Stimulated activated CD8-positive, alpha-beta memory T cell treated with anti-CD3 and anti-CD28 coated beads, Interleukin-15, amount 100 ng/mL, for 1 hour (primary cell): ENCODE data around the gene USP6NL.

Experiments used
- DNase-seq: peaks from one replicate; pipeline ENCODE4 v3.0.0-alpha.2; 2020; ENCODE audit warnings: low read depth

USP6NL gene

DNA sequence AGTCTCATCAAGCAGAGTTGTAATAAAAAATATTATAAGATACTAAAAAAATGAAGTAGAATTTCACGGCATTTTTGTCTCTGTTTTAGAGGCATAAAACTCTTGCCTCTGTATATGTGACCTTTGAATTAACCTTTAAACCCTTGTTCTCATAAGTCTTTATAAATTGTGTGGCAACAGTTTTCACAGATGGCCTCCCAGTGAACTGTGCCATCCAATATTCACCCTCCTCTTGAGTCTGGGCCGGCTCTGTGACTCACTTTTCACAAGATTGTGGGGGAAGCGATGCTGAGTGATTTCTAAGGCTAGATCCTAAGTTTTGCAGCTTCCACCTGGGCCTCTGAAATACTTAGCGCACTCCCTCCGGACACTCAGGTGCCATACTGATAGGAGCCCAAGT is 4.6 kb upstream of the USP6NL start:
- no peak for DNase-seq

DNA sequence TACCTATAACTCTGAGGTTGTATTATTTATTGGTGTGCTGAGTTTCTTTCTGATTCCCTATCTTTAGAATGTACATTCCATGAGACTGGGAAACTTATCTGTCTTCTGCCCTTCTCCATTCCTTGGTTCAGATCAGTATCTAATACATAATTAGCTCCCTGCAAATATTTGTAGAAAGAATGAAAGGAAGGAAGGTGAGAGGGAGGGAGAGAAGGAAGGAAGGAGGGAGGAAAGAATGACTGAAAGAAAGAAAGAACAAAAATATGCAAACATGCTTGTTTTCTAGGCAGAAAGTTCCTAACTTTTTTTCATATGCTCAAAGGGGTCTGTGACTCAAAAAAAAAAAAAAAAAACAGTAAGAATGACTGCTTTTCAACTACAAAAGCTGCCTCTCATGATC is 3.9 kb upstream of the USP6NL start:
- no peak for DNase-seq

DNA sequence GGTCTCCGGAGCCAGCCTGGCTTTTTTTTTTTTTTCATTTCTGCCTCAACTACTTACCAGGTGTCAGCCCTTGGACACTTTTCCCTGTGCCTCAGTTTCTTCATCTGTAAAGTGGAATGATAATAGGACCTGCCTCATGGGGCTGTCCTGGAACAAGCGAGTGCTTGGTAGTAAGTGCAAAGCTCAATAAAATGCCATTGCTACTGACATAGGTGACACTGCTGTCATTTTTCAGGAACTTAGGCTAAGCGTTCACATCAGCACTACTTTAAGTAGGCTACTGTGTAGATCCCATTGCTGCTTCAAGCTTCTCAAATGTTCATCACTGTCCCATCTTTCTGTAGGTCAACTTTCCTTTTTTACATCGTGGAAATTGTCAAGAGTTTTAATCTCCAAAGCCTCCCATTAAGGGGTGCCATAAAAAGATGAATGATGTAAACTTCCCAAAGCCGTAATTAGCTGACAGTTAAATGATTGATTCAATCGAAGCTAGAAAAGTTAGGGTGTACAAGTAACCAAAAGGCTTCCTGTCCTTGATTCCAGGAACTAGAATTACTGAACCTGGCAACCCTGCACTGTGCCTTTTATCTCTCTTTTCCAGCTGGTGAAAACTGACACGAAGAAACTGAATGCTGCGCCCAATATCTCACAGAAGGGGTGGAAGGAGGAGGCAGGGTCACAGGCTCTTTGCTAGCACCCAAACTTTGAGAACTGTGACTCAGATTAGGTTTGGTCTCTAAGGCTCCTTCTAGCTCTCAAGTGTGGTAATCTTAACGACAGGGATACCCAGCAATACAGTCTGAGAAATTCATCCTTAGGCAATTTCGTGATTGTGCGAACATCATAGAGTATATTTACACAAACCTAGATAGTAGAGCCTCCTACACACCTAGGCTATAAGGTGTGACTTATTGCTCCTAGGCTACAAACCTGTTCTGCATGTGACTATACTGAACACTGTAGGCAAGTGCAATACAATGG is 861 bp upstream of the USP6NL start:
- no peak for DNase-seq

DNA sequence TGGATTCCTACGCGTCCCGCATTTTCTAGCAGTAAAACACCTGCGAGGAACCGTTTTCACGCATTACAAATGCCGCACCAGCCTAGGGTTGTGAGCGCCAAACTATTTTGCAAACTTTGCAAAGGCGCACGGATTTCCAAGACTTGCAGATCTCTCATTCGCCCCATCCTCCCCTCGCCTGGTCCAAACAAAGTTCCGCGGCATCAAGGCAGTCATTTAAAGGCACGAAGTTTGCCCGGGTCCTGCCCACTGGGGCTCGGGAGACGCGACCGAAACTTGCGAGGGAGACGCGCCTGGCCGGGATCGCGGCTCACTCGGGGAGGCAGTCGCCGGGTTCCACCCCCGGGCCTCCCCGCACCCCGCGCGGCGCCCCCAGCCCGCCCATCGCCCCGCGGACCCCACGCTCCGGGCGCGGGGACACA is 613 bp downstream of the USP6NL start:
- DNase-seq: no peak

DNA sequence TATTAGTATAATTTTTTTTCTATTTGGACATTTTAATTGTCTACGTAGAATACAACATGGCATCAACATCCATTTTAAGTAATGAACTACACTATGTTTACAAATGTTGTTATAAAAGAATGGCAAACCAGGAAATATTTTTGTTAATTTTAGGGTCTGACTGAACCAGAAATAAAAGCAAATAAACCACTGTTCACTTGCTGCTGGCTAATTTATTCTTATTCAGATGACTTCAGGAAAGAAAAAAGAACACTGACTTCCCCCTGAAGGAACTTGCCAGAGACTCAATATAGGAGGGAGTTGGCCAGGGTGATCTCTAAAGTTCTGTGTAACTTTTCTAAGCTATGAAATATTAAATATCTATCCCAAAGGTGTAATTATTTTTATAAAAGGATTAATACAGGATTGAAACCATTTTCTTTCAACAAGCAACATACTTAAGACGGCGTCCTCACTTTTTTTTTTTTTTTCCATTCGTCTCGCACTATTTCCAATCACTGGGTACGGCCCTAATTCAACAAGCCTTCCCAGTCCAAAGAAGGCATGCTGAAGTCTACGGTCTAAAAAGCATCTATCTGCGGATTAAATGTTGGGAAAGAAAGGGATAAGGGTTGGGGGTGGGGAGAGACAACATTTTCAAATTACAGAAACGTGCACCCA is 1.2 kb downstream of the USP6NL start:
- no peak for DNase-seq

DNA sequence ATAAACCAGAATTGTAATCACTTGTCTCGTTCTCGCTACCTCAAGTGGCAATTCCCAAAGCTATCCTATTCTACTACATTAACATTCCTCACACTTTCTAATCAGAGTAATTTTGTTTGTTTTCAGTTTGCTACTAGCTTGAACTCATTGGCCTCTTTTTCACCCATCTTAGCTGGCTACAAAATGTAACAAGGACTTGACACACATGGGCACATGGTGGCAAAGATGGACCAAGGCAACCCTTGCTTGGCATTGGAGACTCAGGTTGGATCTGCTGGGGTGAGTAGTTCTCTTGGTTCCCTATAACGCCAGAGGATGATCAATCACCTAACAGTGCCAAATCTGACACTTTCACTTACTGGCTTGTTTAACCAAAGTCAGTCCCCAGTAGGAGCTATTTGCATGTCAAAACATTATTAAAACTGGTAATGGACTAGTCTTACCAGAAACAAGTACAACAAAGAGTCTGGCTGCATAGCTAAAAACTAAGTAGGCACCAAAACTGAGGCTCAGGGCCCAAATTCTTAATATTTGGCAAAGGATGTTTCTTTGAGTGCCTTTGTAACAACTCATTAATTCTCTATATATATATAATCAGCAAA is 1.9 kb downstream of the USP6NL start:
- DNase-seq: no peak

DNA sequence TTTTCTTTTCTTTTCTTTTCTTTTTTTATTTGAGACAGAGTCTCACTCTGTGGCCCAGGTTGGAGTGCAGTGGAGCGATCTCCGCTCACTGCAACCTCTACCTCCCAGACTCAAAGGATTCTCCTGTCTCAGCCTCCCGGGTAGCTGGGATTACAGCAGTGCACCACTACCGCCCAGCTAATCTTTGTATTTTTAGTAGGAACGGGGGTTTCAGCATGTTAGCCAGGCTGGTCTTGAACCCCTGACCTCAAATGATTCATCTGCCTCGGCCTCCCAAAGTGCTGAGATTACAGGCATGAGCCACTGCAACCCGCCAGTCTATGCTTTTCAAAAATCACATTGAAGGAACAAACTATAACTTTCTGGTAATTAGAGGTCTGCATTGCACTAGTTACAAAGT is 2.4 kb downstream of the USP6NL start:
- no peak for DNase-seq

DNA sequence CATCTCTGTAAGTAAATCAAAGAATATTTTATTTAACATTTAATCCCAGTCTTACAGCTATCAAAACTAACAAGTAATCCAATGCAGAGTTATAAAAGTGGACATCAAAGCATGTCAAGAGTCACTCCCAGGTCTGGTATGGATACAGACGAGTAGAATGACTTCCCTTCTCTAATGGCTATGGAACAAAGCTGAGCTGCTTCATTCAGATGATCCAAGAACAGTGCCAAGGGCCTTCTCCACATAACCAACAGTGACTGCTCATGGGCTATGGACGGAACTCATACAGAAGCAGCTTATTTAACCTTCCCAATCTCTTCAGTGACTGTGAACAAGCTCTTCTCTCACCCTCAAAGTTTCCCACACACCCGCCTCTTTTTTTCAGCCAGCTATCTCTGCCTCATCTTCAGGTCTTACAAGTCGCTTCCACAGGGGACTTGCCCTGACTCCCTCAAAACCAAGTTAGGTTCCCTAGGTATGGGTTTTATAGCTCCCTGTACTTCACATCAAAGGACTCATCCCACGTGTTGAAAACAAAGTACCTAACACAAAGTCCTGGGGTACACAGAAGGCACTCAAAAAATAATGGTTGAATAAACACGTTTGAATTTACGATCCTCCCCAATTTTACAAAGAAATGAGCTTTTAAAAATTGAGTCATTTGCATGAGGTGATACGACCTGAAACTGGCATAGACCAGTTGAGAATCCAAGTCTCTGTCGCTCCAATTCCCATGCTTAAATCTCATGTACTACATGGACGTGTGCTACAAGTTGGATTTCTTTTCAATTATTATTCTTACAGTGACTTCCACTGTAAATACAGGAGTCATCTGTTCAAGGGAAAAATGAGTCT is 3.1 kb downstream of the USP6NL start:
- no peak for DNase-seq

DNA sequence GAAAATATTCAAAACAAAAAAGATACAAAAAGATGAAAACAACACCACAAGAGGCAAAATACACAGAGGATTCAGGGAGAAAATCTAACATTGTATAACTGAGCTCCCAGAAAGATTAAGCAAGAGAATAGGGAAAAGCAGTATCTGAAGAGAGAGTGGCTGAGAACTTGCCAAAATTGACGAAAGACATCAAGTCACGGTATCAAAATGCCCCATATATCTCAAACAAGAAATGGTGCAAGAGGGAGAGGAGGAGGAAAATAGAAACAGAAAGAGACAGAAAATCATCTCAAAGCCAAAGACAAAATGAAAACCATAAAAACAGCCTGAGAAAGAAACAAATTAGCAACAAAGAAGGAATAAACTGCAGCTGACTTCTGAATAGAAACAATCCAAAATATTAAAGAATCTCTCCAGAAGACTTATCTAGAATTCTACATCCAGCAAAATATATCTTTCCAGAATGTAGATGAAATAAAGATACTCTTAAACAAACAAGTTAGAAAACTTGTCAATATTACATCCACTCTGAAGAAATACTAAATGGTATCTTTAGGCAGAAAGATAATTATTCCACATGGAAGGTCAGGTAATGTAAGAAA is 5.5 kb downstream of the USP6NL start:
- DNase-seq: no peak

DNA sequence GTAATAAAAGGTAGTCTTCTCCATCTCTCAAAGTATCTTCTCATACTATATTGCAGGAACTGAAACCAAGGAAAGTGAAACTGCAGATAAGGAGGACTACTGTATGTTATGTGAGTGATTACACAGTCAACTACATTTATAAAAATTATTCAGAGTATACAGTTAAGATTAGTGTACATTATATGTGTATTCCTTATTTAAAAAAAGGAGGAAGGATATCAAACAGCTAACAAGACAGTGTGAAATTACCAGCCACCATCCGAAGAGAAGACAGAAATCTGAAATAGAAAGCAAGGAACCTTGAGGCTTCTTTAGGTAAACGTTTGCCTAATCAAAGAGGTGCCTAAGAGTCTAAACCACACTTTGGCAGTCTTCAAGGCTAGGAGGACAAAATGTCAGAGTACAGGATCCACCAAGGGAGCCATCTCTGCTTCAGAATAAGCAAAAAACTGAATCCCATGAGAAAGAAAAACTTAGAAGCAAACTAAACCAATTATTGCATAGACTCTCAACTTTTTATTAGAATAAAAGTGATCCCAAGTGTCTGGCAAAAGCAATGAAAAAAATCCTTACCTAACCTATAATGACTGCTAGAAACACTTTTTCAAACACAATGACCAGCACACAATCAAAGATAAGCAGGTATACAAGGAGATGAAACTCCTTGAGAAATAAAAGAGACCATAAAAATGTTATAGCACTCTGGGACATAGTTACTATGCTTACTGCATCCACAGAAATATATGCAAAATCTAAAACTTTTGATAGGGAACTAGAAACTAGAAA is 6.4 kb downstream of the USP6NL start:
- no peak for DNase-seq

DNA sequence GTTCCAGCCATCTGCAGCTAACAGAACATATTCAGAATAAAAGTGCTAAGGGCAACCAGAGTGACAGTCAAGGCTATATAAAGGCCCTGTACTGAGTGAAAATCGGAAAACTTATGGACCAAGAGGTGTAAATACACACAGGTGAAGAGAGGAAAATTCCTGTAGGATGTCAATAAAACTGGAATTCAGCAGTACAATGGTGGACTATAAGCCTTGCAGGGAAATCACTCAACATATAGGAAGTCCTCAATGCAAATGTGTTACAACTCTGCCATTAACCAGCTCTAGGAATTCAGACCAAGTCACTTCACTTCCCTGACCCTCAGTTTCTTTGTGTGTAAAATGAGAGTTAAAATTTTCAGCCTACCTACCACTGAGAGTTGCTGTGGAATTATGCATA is 7.7 kb downstream of the USP6NL start:
- DNase-seq: no peak

DNA sequence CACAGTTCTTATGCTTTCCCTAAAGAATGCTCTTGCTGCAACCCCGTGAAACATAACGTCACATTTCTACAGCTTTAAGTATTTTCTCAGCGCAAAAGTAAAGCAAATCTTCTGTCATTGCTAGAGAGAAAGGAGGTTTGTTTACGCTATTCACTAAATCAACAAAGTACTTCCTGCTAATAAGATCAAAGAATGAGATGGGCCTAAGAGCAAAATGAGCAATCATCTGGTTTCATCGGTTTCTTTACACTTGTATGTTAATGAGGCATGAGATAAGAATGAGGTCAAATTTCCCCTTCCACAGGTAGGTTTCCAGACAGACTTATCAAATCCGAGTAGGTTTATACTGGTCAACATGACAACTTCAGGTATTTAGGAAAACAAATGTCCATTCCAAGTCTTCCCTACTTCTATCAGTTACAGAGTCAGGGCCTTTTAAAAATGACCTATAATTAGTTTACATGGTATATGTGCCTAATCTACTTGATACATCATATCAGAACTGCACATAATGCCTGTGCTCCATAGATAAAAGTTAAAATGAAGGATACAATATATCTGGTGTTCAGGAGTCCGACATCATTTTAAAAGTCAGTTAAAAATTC is 8.4 kb downstream of the USP6NL start:
- no peak for DNase-seq

DNA sequence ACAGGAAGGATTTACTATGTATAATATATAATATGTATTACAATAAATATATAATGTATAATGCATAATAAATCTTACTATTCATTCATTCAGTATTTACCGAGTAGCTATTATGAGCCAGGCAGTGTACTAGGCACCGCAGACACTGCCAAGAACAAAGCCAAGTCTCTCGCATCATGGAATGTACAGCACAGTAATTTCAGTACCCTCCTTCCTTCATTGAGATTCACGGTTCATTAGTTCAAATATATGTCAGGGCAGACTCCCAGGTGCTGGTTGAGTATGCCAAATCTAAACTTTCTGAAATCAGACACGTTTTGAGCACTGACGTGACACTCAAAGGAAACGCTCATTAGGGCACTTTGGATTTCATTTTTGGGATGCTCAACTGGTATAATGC is 9.1 kb downstream of the USP6NL start:
- DNase-seq: no peak

DNA sequence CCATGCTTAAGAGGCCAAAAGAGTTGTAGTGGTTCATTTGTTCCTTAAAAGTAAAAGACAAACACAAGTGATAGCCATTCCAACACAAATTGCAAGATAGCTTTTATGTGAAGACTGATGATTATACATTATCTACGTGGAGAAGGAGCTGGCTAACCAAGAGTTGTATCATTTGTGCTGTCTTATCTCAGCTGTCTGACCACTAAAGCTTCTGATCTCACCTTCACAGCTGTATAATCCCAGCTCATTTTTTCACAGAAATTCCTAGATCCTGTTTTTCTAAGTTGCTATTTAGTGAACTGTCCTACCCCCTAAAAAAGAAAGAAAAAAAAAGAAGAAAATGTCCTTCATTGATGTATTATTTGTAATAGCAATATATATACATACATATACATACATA is 9.8 kb downstream of the USP6NL start:
- DNase-seq: no peak

DNA sequence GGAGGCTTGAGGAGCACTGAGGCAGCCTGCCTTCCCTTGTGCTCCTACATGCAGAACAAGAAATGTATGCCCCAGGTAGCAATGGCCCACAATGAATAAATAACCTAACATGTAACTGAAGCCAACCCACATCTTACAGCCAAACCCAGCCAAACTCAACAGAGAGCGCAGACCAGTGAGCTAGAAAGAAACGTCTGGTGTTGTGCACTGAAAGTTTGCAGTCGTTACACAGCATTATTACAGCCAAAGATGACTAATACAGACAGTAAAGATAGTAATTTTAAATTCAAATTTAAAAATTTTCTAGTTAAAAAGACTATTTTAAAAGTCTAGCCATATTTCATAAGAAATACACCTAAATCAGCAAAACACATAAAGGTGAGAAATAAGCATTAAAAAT is 11.2 kb downstream of the USP6NL start:
- DNase-seq: no peak

DNA sequence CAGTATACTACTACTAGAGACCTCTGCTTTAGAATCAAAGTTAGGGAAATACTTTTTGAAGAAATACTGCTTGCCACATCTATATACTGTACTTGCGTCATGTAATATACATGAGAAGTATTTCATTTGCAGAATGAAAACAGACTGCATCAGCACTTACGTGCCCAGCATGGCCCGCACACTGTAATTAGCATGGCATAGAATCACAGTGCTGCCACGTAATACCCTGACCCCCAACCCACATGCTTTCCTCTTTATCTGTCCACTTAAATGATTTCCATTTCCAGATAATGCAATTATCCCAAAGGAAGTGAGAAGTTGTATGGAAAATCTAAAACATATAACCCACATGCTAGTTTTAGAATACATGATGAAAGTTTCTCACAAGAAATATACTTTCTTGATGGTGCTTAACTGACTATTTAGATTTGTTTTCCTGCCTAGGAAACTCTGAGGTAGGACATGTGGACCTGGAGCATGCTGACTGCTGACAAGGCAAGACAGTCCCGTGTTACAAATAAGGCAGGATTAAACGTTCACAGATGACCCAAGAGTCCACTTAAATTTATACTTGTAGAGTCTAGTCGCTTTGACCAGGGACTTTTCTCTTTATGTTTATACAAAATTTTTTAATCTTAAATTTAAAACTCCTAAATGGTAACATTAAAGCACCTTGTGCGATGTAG is 12.6 kb downstream of the USP6NL start:
- DNase-seq: no peak

DNA sequence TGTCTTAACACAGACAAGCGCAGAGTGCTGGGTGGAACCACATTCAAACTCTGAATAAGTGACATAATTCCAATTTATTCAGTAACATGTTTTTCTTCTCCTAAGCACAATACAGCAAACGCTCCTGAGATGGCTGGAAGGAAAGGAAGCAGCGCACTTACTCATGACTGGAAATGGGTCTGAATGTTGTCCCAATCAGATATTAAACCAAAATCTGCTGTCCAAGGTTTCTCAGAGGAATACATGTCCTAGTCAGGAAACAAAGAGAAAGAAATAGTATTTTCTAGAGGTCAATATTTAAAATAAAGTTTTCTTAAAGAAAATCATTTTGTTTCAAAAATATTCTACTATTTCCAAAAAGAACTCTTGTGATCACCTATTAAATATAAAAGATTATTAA is 14.0 kb downstream of the USP6NL start:
- DNase-seq: no peak

DNA sequence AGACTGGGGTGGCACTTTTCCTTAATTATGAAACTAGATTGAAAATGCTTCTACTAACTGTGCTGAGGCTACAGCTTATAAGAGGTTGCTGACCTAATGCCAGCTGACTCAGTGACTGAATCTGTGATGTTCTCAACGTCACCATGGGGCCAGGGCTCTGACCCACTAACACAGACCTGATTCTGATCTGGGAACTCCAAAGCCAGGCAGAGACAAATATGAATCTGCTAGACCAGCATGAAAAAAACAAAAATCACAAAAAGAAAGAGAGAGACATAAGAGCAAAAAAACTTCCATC is 16.1 kb downstream of the USP6NL start:
- DNase-seq: no peak

DNA sequence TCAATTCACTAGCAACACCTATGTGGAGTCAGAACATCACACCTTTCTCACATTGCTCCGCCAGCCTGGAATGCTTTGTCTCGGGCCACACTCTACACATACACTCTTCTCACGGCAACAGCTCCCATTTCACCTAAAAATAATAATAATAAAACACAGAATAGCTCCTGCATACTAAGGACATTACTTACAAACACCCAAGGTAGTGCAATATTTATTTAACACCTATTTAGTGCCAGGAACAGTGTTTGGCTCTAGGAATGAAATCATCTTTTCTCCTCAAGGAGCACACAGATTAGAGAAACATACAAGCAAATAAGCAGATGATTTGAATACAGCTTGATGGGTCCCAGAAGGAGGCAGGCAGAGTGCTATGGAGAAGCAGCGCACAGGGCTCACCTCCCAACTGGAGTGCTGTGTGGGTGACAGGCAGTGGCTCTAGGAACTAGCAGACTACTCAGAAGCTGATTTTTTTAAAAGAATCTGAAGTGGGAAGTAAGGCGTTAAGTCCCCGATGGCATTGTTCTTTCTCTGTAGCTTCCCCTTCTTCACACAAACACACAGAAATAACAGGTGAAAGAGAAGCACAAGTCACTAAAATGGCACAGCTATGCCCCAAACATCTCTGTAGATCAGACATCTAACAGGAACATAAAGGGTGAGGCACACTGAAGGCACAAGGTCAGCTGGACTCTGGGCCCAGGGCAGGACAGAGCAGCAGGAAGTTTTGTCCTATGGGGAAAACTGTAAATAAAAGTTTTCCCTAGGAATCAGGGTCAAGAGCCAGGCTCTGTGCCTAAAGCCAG is 16.7 kb downstream of the USP6NL start:
- no peak for DNase-seq
